Activated CD4-positive, alpha-beta T cell treated with anti-CD3 and anti-CD28 coated beads, Interleukin-2, Interleukin-4, amounts not matched to agents 100 ng/mL and 50 ng/mL, durations not matched to agents 16 hours and 8 hours (primary cell): ENCODE measurements around the gene RPS16.

Experiments used
- DNase-seq: peaks from one replicate; pipeline ENCODE4 v3.0.0-alpha.2; 2020; ENCODE audit warnings: low spot score

The RPS16 gene

GRCh38 chr19:39449116-39449797 is 13.5 kb upstream of the RPS16 start:
- DNase-seq = no peak

GRCh38 chr19:39448271-39448670 is 12.5 kb upstream of the RPS16 start:
- DNase-seq = peak; percentile 39

- no peak for DNase-seq
Observed at GRCh38 chr19:39446365-39447084, 10.8 kb upstream of the RPS16 start.

- DNase-seq = peak; percentile 99
Observed at GRCh38 chr19:39445196-39446111, 9.7 kb upstream of the RPS16 start, which contains the start of gene SUPT5H. SUPT5H (plus strand) TSS chr19:39445582; CDS start chr19:39445891, 309 bp downstream.

GRCh38 chr19:39444598-39445195 is 8.9 kb upstream of the RPS16 start:
- DNase-seq = no peak

- no peak for DNase-seq
Observed at GRCh38 chr19:39438270-39438934, 2.7 kb upstream of the RPS16 start.

GRCh38 chr19:39436350-39436716 is 584 bp upstream of the RPS16 start:
- DNase-seq = no peak

GRCh38 chr19:39434123-39435076 is 1.3 kb downstream of the RPS16 start:
- DNase-seq = no peak

- DNase-seq = no peak
Observed at GRCh38 chr19:39433480-39434079, 2.2 kb downstream of the RPS16 start.

GRCh38 chr19:39432677-39433025 is 3.1 kb downstream of the RPS16 start:
- DNase-seq = no peak

- peak; percentile 91 for DNase-seq
Observed at GRCh38 chr19:39430675-39431593, 4.8 kb downstream of the RPS16 start.

GRCh38 chr19:39428283-39429112 is 7.3 kb downstream of the RPS16 start:
- no peak for DNase-seq

GRCh38 chr19:39427707-39428106 is 8.0 kb downstream of the RPS16 start:
- no peak for DNase-seq

GRCh38 chr19:39426170-39426569 is 9.6 kb downstream of the RPS16 start:
- no peak for DNase-seq

GRCh38 chr19:39425744-39426143 is 10.0 kb downstream of the RPS16 start:
- no peak for DNase-seq

GRCh38 chr19:39424934-39425333 is 10.8 kb downstream of the RPS16 start:
- no peak for DNase-seq

GRCh38 chr19:39423258-39424086 is 12.3 kb downstream of the RPS16 start:
- DNase-seq = no peak
